Esophagus muscularis mucosa (tissue), 4 donors: ENCODE data around the gene VPS13D. TPM values are rescaled to one million over a fixed set of nuclear protein-coding genes. Genes with fewer than 3 reads are reported as not detected.
"Not testable (repeated sequence)": the region's sequence is repeated elsewhere in the genome, so short reads cannot be mapped to it uniquely, and the experiment has no call there.

Experiments
- DNase-seq: peaks from one replicate; pipeline ENCODE4 v3.0.0-alpha.2; 2017; ENCODE audit errors: extremely low spot score
- H3K27ac ChIP-seq, 4 donors: fragments of 200-600 bp; sonication (generic); replicated peaks in 1 of 4; 1 replicate in 3 of 4; 2 replicates in 1 of 4; pipeline ENCODE4 v1.5.1; 2016 to 2019; ENCODE audit warnings: mild to moderate bottlenecking in 1 of 4
- H3K27me3 ChIP-seq, 4 donors: fragments of 200-600 bp; sonication (generic); one replicate each; pipeline versions ENCODE4 v1.5.1 to v1.6.0; 2016 to 2019
- H3K36me3 ChIP-seq, 4 donors: fragments of 200-600 bp; sonication (generic); one replicate each; pipeline ENCODE4 v1.5.1; 2016 to 2019
- H3K4me1 ChIP-seq, 4 donors: fragments of 200-600 bp; sonication (generic); one replicate each; pipeline ENCODE4 v1.5.1; 2016 to 2019
- H3K4me3 ChIP-seq, 4 donors: fragments of 200-600 bp; sonication (generic); 1 replicate in 2 of 4; 2 replicates in 2 of 4; pipeline ENCODE4 v1.5.1; 2016 to 2019; ENCODE audit warnings: mild to moderate bottlenecking in 4 of 4, moderate library complexity in 1 of 4
- H3K9me3 ChIP-seq, 4 donors: fragments of 200-600 bp; sonication (generic); 1 replicate in 3 of 4; 2 replicates in 1 of 4; pipeline ENCODE4 v1.5.1; 2016 to 2019
- CTCF ChIP-seq, 3 experiments: fragments of 200-600 bp in 2 of 3; fragments of 450-650 bp in 1 of 3; sonication (generic) in 2 of 3; IDR thresholded peaks; one replicate each; pipeline ENCODE4 v1.5.1; 2017 to 2019; ENCODE audit warnings: antibody characterized with exemption in 3 of 3, mild to moderate bottlenecking in 2 of 3, moderate library complexity in 1 of 3
- EP300 ChIP-seq: sonication (generic); formaldehyde crosslinking; IDR thresholded peaks from one replicate; pipeline ENCODE4 v1.6.1; 2017; ENCODE audit warnings: antibody characterized with exemption
- POLR2A ChIP-seq: fragments of 450-650 bp; IDR thresholded peaks from one replicate; pipeline ENCODE4 v1.6.1; 2017; ENCODE audit warnings: antibody characterized with exemption, moderate library complexity, mild to moderate bottlenecking, low read depth
- POLR2AphosphoS5 ChIP-seq, 2 donors: sonication (generic); formaldehyde crosslinking; IDR thresholded peaks; one replicate each; pipeline ENCODE4 v1.6.1; 2017; ENCODE audit warnings: antibody characterized with exemption in 2 of 2
- WGBS: methylation state at CpG from one replicate; pipeline ENCODE4 v1.1.5; 2018; 5-methylcytosine and 5-hydroxymethylcytosine counted together
- intact Hi-C: fragments of 100-400 bp; cut with DNase I; formaldehyde crosslinking; loops from one replicate; pipeline ENCODE4 v1.15.1; 2023
- total RNA-seq, 4 donors: library from RNA; depleted of rRNA; stranded (reverse); fragments of >200 nt; gene quantifications; one replicate each; pipeline versions ENCODE4 v1.1.0 to v1.2.1, GENCODE V29; 2016

The VPS13D gene
- total RNA-seq, 4 donors from 2014 or later, result 67.8 to 93.3 (median 85.4) TPM

GRCh38 chr1:12467570-12468286 is 237.9 kb downstream of the VPS13D start:
- no peak for TF ChIP-seq EP300
- no peak for TF ChIP-seq CTCF (IDR thresholded peaks at IDR 0.05)
- no peak for TF ChIP-seq POLR2A
- TF ChIP-seq POLR2AphosphoS5 (IDR thresholded peaks at IDR 0.05), result no peak
- Histone ChIP-seq H3K27me3 (no peaks in the 10 kb centered on the region), H3K4me3 (no peak overlapping the region), H3K4me1 (peaks cover 48 to 84% (median 71%) of the 10 kb centered on the region in 4 donors), H3K9me3 (no peaks in the 10 kb centered on the region), H3K36me3 (peaks cover 0 to 17% (median 4%) of the 10 kb centered on the region in 4 donors), H3K27ac (peak overlapping the region; percentile 85 to 87 (median 86))
- no peak for DNase-seq
- 84% methylated on average over 6 of the region's 6 CpGs for WGBS
- intact Hi-C loops, result no loop called here

- H3K27ac ChIP-seq, result peak overlapping the region in 2 of 4 donors; percentile 8 to 26
- TF ChIP-seq CTCF (IDR thresholded peaks at IDR 0.05) (no peak), POLR2A (no peak), POLR2AphosphoS5 (IDR thresholded peaks at IDR 0.05) (no peak), EP300 (no peak)
- H3K9me3 ChIP-seq, result no peaks in the 10 kb centered on the region
- H3K4me3 ChIP-seq, result no peak overlapping the region
- no peaks in the 10 kb centered on the region for H3K27me3 ChIP-seq
- peaks cover 48 to 84% (median 71%) of the 10 kb centered on the region in 4 donors for H3K4me1 ChIP-seq
- 92% methylated on average over 2 of the region's 2 CpGs for WGBS
- DNase-seq, result no peak
- intact Hi-C loops, result no loop called here
- H3K36me3 ChIP-seq, result peaks cover 0 to 11% (median 2%) of the 10 kb centered on the region in 4 donors
These were observed 238.5 kb downstream of the VPS13D start for GRCh38 chr1:12468323-12468722.

- H3K9me3 ChIP-seq, result no peaks in the 10 kb centered on the region
- no peaks in the 10 kb centered on the region for H3K27me3 ChIP-seq
- H3K27ac ChIP-seq, result peak overlapping the region; percentile 34 to 69 (median 54)
- 50% methylated on average over 6 of the region's 6 CpGs for whole genome bisulfite sequencing
- H3K4me3 ChIP-seq, result no peak overlapping the region
- intact Hi-C loops, result no loop called here
- peaks cover 0 to 10% (median 0%) of the 10 kb centered on the region in 4 donors for H3K36me3 ChIP-seq
- TF ChIP-seq EP300 (no peak), POLR2AphosphoS5 (IDR thresholded peaks at IDR 0.05) (no peak), CTCF (IDR thresholded peaks at IDR 0.05) (no peak), POLR2A (no peak)
- DNase-seq, result no peak
- peaks cover 48 to 84% (median 71%) of the 10 kb centered on the region in 4 donors for H3K4me1 ChIP-seq
These were observed 239.7 kb downstream of the VPS13D start for GRCh38 chr1:12469493-12469892.

DNA sequence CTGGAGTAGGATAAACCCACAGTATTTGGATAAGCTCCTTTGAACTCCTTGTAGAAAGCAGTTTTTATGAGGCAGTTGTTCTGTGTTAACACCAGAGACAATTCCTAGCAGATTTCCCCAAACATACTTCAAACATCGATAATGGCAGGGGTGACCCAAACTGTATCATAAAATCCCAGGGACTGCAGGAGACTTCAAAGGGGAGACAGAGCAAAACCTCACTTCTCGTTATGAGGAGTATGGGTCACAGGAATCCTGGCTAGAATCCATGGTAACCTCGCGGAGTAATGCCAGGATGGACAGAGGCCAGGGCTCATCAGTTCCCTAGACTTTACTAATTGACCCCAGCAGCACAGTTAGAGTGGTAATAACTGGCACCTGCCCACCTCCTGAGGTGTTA is 240.2 kb downstream of the VPS13D start:
- H3K9me3 ChIP-seq, result no peaks in the 10 kb centered on the region
- DNase-seq, result no peak
- intact Hi-C loops, result no loop called here
- H3K36me3 ChIP-seq, result peaks cover 0 to 7% (median 0%) of the 10 kb centered on the region in 4 donors
- no peak overlapping the region for H3K4me3 ChIP-seq
- H3K27ac ChIP-seq, result peak overlapping the region; percentile 34 to 69 (median 54)
- WGBS, result 59% methylated on average over 4 of the region's 4 CpGs
- H3K27me3 ChIP-seq, result no peaks in the 10 kb centered on the region
- TF ChIP-seq CTCF (IDR thresholded peaks at IDR 0.05), result no peak
- peaks cover 48 to 84% (median 71%) of the 10 kb centered on the region in 4 donors for H3K4me1 ChIP-seq

- H3K36me3 ChIP-seq, H3K9me3 ChIP-seq, H3K4me3 ChIP-seq, intact Hi-C loops, H3K27me3 ChIP-seq, DNase-seq: not testable (repeated sequence)
- Histone ChIP-seq H3K4me1 (peaks cover 56 to 84% (median 71%) of the 10 kb centered on the region in 4 donors), H3K27ac (peak overlapping the region; percentile 27 to 65 (median 38))
- WGBS, result 93% methylated on average over 3 of the region's 3 CpGs
These were observed 241.1 kb downstream of the VPS13D start for GRCh38 chr1:12470916-12471315.
